HG03442 (cell line): Measurements from ENCODE around the gene DAAM2.

Source experiments
- ATAC-seq: cut with Tn5 transposase; IDR thresholded peaks from one replicate; pipeline ENCODE4 v1.9.1; 2021; ENCODE audit warnings: mild to moderate bottlenecking, moderate library complexity; ENCODE audit not compliant: unreplicated experiment

DAAM2 gene

DNA sequence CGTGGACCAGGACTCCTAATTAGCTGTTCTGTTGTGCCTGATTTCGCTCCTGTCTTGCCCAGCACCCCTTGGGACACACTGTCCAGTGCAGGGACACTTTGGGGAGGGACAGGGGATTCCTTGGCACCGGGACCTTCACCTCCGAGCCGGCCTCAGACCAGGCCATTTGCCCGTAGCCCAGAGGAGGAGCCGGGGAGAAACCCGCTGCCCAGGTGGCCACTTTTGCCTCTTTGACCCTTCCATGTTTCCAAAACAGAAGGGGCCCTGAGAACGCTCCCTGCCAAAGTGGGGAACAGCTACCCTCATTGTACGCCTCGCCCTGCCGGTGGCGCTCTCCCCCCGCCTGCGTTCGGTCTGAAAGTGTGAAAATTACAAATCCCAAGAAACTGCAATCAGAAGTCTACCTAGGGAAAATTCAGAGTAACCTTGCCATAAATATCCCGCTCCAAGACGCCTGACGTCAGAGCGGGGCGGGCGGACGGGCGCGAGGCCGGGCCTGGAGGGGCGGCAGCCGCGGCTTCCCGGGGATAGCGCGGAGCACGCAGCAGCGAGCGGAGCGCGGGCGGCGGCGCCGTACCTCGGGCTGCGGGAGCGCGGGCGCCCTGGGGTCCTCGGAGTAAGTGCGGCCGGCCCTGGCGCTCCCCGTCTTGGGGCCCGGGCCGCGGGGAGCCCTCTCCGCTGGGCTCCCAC lies at the start of gene DAAM2:
Gene DAAM2 (plus strand): TSS at position 527 of the 690 bp plus-strand sequence. CDS start 63,927 bp downstream, outside the sequence.
- no peak for ATAC-seq

DNA sequence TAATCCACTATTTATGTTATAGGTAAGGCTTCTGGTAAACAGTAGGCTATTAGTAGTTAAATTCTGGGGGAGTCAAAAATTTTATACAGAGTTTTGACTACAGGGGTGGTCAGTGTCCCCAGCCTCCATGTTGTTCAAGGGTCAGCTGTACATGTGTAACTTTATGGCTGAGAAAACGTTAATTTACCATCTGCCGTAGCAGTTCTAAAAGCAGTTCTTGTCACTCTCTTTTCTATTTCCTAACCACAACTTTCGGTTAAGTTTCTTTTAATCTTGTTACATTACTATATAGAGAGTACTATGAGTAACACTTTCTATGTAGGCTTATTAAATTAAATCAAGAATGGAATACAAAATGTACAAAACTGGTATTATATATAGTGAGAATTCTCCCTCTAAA lies 45.4 kb upstream of the DAAM2 start:
- ATAC-seq = no peak

DNA sequence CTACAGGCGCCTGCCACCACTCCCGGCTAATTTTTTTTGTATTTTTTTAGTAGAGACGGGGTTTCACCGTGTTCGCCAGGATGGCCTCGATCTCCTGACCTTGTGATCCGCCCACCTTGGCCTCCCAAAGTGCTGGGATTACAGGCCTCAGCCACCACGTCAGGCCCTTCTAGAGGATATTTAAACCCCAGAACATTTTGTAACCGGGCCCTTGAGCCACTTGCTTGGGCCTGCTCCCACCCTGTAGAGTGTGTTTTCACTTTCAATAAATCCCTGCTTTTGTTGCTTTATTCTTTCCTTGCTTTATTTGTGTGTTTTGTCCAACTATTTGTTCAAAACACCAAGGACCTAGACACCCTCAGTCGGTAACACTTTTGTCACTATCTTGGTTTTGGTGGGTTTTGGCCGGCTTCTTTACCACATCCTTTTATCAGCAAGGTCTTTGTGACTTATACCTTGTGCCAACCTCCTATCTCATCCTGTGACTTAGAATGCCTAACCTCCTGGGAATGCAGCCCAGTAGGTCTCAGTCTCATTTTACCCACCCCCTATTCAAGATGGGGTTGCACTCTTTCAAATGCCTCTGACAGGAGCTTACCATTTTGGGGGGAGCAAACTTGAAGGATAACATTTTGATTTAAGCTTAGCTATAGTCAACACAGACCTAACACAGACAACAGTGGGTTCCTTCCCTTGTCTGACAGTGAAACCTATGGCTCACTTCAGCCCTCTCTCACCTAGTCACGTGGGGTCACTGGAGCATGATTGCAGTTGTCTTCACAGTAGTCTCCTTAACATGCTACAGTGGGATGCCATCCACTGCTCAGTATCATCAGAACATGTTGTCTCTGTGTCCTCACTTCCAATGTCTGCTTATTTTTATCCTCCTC lies 39.1 kb upstream of the DAAM2 start:
- no peak for ATAC-seq

DNA sequence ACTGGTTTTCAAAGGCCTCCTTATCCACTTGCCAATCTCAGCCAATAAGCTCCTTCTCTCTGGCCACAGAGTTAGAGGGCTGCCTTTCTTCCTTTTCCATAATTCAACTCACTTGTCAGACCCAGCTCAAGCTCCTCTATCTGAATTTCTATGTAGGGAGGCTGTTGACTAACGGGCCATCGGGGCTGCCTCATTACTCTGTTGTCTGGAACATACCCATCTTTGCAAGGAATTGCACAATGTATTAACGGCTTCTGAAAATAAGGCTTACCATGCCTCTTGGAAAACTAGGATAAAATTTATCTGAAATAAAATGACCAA lies 38.5 kb upstream of the DAAM2 start:
- no peak for ATAC-seq

DNA sequence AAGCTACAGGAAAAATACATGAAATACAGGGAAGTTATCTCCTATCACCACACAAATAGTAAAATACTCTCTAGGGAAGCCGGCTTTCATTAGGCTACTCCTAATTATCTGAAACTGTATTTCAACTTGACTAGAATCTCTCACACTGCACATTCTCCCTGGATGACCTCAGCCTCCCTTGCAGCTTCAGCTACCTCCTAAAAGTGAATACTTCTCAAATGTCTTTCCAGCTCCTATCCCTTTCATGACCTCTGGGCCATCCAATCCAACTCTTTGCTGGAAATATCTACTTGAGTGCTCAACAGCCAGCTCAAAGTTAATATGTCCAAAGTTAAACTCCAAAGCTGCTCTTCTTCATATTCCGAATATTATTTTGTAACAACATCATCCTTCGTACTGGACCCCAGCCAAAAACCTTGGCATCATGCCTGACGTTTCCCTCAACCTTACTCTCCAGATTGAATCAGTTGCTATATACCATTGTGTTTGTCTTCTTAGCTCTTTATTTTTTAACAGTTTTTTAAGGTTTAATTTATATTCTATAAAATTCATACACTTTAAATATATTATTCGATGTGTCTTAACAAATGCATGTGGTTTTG lies 37.6 kb upstream of the DAAM2 start:
- no peak for ATAC-seq

DNA sequence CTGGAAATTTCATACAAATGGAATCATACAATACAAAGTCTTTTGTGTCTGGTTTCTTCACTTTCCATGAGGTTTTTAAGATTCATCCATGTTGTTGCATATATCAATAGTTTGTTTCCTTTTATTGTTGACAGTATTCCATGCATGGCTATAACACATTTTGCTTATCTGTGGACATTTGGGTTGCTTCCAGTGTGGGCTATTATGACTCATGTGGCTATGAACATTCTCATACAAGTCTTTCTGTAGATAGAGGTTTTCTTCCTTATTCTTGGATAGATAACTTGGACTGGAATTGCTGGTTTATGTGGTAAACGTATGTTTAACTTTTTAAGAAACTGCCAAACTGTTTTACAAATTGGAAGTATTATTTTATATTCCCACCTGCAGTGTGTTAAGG lies 36.9 kb upstream of the DAAM2 start:
- ATAC-seq = no peak

DNA sequence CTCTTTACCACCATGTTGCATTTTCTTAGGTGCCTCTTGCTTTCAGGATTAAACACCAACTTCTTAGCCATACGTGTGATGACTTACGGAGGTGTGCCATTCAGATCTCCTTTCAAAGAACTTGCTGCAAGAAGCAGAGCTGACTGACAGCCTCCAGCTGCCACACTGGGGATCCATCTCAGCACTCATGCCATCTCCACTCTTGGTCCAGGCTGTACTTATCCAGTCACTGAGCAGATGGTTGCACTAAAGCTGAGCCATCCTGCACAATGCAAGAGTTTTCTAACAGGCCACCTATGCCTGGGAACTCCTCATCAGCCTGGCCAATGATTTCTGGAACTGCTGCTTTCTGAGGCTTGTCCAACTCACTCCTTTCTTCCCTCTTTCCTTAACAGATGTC lies 35.6 kb upstream of the DAAM2 start:
- ATAC-seq = no peak

DNA sequence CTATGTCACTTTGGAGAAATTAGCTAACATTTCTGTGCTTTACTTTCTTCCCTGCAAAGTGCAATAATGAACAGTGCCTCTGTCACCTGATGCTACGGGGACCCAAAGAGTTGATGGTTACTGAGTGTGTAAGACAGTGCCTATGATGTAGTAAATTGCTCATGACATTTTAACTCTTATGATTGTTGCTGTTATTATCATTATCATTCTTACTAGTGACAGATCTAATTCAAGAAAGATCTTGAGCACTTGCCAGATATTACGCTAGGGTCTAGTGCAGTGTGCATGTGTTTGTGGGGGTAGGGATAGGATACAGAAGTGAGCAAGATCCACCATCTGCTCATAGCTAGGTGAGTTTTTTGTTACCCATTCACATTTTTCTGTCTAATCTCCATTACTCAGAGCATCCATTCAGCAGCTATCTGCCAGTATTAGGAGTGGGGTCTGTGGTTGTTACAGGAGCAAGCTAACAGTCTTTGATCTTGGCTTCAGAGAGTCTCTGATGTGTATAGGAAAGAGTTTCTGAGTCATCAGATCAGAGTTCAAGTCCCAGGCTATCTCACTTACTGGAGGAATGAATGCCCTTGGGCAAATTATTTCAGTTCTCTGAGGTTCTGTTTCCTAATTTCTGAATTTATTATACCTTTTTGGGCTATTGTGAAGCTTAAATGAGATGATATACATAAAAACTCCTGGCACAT lies 33.1 kb upstream of the DAAM2 start:
- ATAC-seq = no peak

DNA sequence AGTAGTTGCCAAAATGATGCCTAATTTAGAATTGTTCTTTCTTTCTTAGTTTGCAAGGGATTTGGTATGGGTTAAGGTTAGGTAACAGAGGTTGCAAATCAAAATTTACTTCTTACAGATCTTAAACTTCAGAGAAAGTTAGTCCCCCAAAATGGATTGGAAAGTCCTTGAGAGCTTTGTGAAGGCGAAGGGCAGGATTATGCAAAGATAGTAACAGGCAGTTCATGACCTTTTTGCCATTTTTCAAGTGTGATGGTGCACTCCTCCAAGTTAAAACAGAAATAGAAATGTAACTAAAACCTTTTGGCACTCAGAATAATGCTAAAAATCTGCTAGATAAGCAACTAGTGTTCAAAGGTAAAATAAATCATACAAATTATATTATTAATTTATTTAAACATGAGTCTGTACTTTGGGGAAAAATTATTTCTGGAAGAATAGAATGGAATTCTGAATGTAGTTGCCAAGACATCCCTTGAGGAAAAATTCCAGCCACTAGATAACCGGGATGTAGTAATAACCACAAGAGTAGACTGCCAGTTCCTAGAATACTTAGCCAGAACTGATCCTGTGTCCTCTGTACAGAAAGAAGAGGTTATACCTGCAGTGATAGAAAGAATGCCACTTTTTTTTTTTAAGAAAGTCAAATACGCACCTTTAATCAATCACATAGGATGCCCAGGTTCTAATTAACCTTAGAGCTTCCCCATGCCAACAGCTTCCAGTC lies 31.8 kb upstream of the DAAM2 start:
- ATAC-seq = no peak

DNA sequence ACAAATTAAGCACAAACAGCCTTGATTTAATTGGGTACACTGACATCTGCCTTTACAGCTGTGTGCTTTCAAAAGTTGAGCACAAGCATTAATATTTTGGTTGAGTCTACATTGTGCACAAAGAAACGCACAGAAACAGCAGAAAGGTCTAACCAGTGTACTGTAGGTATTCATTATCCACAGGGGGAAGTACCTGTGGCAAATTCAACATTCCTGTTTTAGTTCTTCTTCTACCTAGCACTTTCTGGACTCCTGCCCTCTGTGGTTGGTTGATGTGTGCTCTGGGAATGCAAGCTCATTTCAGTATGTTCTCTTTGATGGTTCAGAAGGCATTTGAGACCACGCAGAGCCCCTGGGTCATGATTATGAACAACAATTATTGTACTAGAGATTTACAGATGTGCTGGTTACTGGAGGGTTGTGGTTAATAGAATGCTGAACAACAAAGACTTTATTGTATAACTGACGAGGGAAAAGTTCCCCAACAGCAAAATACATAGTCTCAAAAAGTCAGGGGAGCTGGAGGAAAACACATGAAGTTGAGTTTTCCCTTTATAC lies 26.6 kb upstream of the DAAM2 start:
- ATAC-seq = no peak

DNA sequence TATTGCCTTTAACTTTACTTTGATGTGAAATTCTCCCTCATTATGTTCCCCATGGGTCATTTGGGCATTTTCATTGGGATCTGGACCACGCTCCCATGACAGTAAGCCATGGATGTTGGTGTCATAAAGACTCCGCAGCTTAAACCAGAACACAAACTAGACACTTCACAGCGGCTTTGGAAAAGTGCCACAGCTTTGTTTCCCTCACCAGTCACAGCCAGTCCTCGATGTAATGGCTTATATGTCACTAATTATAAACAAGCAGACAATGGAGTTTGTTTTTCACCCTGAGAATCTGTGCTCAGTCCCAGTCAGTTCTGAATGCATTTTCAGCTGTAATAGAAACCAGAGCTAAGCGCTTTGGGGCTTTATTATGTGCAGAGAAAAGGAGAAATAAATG lies 23.2 kb upstream of the DAAM2 start:
- no peak for ATAC-seq

DNA sequence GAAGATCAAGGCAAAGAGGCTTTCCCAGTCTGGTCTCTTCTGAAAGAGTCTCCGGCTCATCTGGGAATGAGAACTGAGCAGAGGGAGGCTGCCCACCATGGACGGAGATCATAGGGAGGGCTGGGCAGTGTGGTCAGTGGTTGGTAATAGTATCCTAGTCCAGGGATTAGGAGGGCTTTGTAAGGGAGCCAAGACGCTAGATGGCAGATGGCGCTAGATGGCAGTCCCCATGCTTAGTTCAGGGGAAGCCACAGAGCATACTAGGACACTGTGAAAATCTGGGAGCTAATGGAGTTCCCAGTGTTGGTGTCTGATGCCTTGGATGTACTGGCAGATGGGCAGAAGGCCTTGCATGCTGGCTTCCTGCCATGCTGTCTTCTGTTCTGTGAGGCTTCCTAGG lies 21.7 kb upstream of the DAAM2 start:
- ATAC-seq = no peak

DNA sequence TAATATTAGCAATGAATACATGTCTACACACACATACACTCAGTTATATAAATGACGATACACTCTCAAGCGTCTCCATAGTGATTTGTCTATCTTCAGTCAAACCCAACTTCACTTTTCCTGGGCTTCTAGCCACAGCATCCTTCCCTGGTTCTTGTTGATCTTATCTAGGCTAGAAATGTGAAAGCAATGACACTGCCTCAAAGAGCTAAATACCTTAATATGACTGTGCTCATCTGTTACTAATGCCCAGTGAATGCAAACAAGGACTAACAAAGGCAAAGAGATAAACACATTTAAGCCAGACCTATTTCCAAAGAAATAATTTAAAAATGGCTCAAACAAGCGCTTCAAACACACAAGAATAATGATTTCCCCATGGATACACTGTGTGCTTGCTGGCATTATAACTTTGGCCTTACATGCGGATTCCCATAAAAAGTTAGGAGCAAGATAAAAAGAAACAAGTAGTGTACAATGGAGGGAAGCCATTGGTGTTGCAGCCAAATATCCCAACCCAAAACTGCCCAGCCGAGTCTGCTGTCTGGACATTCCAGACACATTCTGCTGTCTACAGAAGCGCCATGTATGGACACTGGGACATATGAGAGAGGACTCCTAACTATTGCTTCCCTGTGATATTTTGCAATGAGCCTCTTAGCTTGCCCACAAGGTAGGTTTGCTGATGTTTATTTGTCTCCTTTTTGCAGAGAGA lies 19.5 kb upstream of the DAAM2 start:
- no peak for ATAC-seq

DNA sequence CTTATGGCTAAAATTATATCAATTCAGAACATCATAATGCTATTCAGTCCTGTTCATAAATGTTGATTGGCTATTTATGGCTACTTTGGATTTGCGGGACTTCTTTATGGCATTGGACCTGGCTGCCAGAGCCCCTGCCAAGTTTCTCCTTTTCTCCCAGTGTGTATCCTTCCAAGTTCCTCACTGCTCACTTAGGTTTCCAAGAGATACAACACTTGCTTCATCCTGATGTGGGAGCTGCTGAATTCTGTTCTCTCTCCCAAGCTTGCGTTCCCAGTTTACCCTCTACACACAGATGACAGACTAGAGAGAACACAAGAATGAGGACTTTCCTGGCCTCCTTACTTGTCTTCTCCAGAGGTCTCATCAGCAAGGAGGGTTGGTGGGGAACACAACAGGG lies 18.4 kb upstream of the DAAM2 start:
- no peak for ATAC-seq

DNA sequence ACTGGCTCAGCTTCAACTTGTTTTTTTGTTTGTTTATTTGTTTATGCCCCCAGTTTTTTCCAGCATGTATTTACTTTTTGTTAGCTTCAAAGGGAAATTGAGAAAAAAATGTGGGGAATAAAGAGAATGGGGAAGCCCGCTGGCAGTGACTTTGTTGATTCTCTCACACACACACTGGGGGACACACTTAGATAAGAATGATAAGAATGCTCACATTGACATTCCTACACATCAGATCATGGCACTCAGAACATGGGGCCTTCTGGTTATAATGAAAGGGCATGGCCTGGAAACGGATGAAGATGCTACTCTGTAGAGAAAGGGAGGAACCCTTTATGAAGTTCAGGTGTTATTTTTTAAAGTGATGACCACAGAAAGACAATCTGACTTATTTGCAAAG lies 15.6 kb upstream of the DAAM2 start:
- no peak for ATAC-seq

DNA sequence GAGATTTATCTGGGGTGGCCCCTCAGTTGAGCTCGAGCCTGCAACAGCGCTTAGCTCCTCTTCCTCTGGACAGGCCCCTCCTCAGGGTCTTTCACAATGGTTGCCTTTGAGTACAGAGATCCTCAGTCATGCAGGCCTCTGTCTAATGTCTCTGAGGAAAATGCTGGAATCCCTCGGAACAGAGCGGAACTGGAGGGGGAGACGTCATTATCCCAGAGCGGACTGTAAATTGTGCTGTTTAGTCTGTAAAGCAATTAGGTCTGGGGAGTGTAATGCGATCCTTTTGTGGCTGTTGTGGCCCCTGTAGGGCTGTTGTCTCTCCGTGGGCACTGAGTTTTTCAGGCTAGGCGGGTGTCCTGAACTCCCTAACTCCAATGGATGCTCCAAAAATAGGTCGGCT lies 15.0 kb upstream of the DAAM2 start:
- no peak for ATAC-seq

DNA sequence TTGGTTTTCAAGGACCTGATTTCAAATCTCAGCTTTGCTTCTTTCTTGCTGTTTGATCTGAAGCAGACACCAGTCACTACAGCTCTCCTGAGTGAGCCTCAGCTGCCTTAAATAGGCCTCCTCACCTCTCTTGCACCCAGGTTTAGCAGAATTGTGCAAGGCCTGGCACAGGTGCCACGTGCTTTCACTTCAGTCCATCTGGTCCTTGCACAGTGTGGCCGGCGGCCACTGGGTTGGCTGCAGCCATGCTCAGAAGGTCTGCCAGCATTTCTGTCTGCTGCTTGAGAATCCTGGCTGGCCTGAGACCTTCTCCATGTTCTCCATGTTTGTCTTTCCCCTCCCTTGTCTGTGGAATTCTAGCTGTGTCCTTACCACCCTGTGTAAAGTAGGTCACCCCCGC lies 14.5 kb upstream of the DAAM2 start:
- ATAC-seq = no peak

DNA sequence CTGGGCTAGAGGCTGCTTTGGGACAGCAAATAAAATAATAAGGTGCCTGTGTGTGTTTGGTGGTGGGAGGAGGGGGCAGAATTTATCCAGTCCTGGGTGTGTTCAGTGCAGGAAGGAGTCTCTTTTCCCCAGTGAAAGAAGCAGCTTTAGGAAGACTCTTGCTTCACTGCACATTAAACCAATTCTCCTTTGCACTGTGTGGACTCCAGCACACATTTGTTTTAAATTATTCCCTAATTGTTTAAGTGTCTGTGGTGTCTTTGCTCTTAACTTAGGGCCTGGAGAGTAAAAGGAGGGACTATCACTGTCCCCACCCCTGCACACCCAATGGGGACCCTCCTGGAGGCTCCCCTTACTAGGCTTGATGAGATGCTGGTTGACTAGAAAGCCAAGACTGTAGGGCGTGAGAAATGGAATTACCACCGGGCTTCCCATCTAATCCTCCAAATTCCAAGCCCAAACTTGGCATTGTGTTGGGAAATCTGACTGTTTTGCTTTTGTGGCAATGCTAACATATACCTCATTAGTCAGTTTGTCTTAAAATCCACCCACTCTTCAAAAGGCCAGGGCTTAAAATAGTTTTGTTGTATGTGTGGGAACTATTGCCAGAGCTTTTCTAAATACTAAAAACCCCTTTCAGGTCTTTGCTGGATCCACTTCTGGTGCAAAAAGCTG lies 13.5 kb upstream of the DAAM2 start:
- ATAC-seq = no peak

DNA sequence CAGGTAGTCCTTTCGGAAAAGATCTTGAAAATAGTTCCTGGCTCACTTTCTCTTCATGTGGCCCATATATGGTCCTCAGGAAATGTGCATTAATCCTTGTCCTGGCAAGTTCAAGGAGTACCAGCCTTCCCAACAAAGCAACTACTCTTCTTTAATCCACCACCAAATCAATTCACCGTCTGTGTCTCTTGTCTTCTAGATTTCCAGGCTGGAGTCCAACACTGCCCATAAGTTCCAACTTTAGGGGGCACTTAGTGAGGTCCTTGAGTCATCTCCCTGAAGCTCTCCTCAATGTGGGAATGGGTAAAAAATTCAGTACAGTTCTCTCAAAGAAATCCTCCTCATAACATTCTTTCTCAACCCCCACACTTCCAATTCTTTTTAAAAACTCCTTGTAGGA lies 6.9 kb upstream of the DAAM2 start:
- no peak for ATAC-seq
